HepG2 (cell line): ENCODE data around the gene IFITM10. TPM values are rescaled to one million over a fixed set of nuclear protein-coding genes. Genes with fewer than 3 reads are reported as not detected.

ENCODE experiments used
- ATAC-seq: fragments of 200-7000 bp; cut with Tn5 transposase; 3 replicates; pipeline ENCODE4 v1.9.1; 2020; ENCODE audit warnings: mild to moderate bottlenecking, moderate library complexity
- BruUV-seq: library from RNA; stranded (reverse); fragments of 400-500 nt; replicated peaks from 2 replicates; lab custom pipeline; 2021; lab: Mats Ljungman, UMichigan
- CTCF ChIA-PET: fragments of 300-600 bp; formaldehyde crosslinking; extraction: SDS; loops from one replicate; lab custom pipeline; 2021; ENCODE audit warnings: low total read pairs, inconsistent platforms, low intra/inter-chr PET ratio; lab: Yijun Ruan, JAX
- POLR2A ChIA-PET: fragments of 350-600 bp; sonication (Branson Sonifier 250); formaldehyde crosslinking; loops from one replicate; lab custom pipeline; 2020; ENCODE audit warnings: antibody characterized with exemption, inconsistent platforms; lab: Yijun Ruan, JAX
- DNase-seq: peaks from one replicate; pipeline ENCODE4 v3.0.0-alpha.2; 2015; ENCODE audit warnings: low spot score
- FAIRE-seq: peaks from 3 replicates; lab custom pipeline; 2011; peaks lifted over from hg19 to GRCh38; lab: Jason Lieb, UNC
- H2AFZ ChIP-seq: one replicate; pipeline ENCODE4 v1.6.1; 2011; ENCODE audit warnings: low read length, inconsistent platforms
- H3K27ac ChIP-seq: fragments of 300-600 bp; 3 replicates; pipeline ENCODE4 v1.8.0; 2011; ENCODE audit warnings: mixed run types, mild to moderate bottlenecking, mixed read lengths, low read length, inconsistent platforms; ENCODE audit not compliant: insufficient read depth; ENCODE audit errors: extremely low read length
- H3K27me3 ChIP-seq, 2 experiments: fragments of 200-600 bp in 1 of 2; 2 replicates in 1 of 2; 3 replicates in 1 of 2; pipeline versions ENCODE4 v1.6.0 to v1.8.0; 2011; ENCODE audit warnings: low read length in 2 of 2, mild to moderate bottlenecking in 2 of 2, moderate library complexity in 2 of 2, inconsistent platforms in 1 of 2; ENCODE audit not compliant: insufficient read depth in 2 of 2, control insufficient read depth in 1 of 2
- H3K36me3 ChIP-seq, 2 experiments: fragments of 200-600 bp in 1 of 2; replicated peaks in 1 of 2; 2 replicates in 1 of 2; 3 replicates in 1 of 2; pipeline versions ENCODE4 v1.5.1 to v1.8.0; 2011; ENCODE audit warnings: low read length in 2 of 2, inconsistent platforms in 1 of 2; ENCODE audit not compliant: insufficient read depth in 2 of 2, control insufficient read depth in 1 of 2
- H3K4me1 ChIP-seq: 2 replicates; pipeline ENCODE4 v1.5.1; 2012; ENCODE audit warnings: low read length, inconsistent platforms; ENCODE audit not compliant: insufficient read depth
- H3K4me2 ChIP-seq: 2 replicates; pipeline ENCODE4 v1.6.0; 2011; ENCODE audit warnings: low read depth, low read length, inconsistent platforms
- H3K4me3 ChIP-seq, 3 experiments: fragments of 200-600 bp in 1 of 3; sonication (generic), shearing (Covaris generic) in 1 of 3; replicated peaks in 1 of 3; 2 replicates each; pipeline ENCODE4 v1.5.1; 2011 to 2016; ENCODE audit warnings: low read length in 3 of 3, inconsistent platforms in 2 of 3, low read depth in 2 of 3, mild to moderate bottlenecking in 2 of 3, control low read depth in 1 of 3, mixed read lengths in 1 of 3; ENCODE audit not compliant: insufficient read depth in 1 of 3
- H3K79me2 ChIP-seq: one replicate; pipeline ENCODE4 v1.6.1; 2011; ENCODE audit warnings: low read length, inconsistent platforms; ENCODE audit not compliant: insufficient read depth
- H3K9ac ChIP-seq: 2 replicates; pipeline ENCODE4 v1.6.0; 2011; ENCODE audit warnings: mild to moderate bottlenecking, low read depth, low read length, inconsistent platforms; ENCODE audit not compliant: insufficient read depth
- H3K9me3 ChIP-seq: 2 replicates; pipeline ENCODE4 v1.5.1; 2012; ENCODE audit warnings: mild to moderate bottlenecking, low read length
- H4K20me1 ChIP-seq: 2 replicates; pipeline ENCODE4 v1.6.0; 2011; ENCODE audit warnings: inconsistent platforms, mild to moderate bottlenecking, low read length, moderate library complexity; ENCODE audit not compliant: insufficient read depth
- HOXA9 ChIP-seq: sonication (generic); formaldehyde crosslinking; IDR thresholded peaks from 2 replicates; pipeline ENCODE4 v1.8.1; 2022; ENCODE audit warnings: missing genetic modification reagents, mild to moderate bottlenecking, moderate library complexity, borderline replicate concordance
- PHF21A ChIP-seq: sonication (generic); formaldehyde crosslinking; IDR thresholded peaks from 2 replicates; pipeline ENCODE4 v1.5.0; 2020; ENCODE audit warnings: mild to moderate bottlenecking, missing genetic modification reagents
- RBM22 ChIP-seq: fragments of 200-400 bp; formaldehyde crosslinking; optimal IDR thresholded peaks from 2 replicates; pipeline ENCODE3; 2017; ENCODE audit warnings: mild to moderate bottlenecking, low read length, moderate library complexity
- SAP130 ChIP-seq: IDR thresholded peaks from 2 replicates; pipeline ENCODE4 v1.6.1; 2016; ENCODE audit warnings: low read depth
- SP2 ChIP-seq: sonication (generic); formaldehyde crosslinking; IDR thresholded peaks from 2 replicates; pipeline ENCODE4 v1.5.1; 2020; ENCODE audit warnings: mild to moderate bottlenecking, missing genetic modification reagents
- TAF15 ChIP-seq: fragments of 200-400 bp; formaldehyde crosslinking; IDR thresholded peaks from one replicate; pipeline ENCODE4 v1.6.1; 2018; ENCODE audit warnings: mild to moderate bottlenecking, low read depth, low read length; ENCODE audit not compliant: poor library complexity, severe bottlenecking
- ZBTB1 ChIP-seq: sonication (generic); formaldehyde crosslinking; IDR thresholded peaks from 2 replicates; pipeline ENCODE4 v1.4.0; 2020; ENCODE audit warnings: missing genetic modification reagents, borderline replicate concordance
- ZNF292 ChIP-seq: sonication (generic); formaldehyde crosslinking; IDR thresholded peaks from 2 replicates; pipeline ENCODE4 v1.8.1; 2022; ENCODE audit warnings: mild to moderate bottlenecking, low read depth, missing genetic modification reagents, borderline replicate concordance
- ZNF326 ChIP-seq: sonication (generic); formaldehyde crosslinking; IDR thresholded peaks from 2 replicates; pipeline ENCODE4 v1.4.0; 2020; ENCODE audit warnings: missing genetic modification reagents, borderline replicate concordance
- ZNF569 ChIP-seq: sonication (generic); formaldehyde crosslinking; IDR thresholded peaks from 2 replicates; pipeline ENCODE4 v1.5.0; 2020; ENCODE audit warnings: mild to moderate bottlenecking, missing genetic modification reagents, moderate library complexity, borderline replicate concordance
- ZNF7 ChIP-seq: IDR thresholded peaks from 2 replicates; pipeline ENCODE4 v1.6.1; 2016; ENCODE audit warnings: missing biosample characterization, missing genetic modification reagents
- ZNF775 ChIP-seq: sonication (generic); formaldehyde crosslinking; IDR thresholded peaks from 2 replicates; pipeline ENCODE4 v1.4.0; 2020; ENCODE audit warnings: missing genetic modification reagents, mild to moderate bottlenecking, moderate library complexity, borderline replicate concordance
- WGBS: methylation state at CpG from one replicate; pipeline ENCODE4 v1.1.6; 2017; ENCODE audit warnings: low lambda C conversion rate; 5-methylcytosine and 5-hydroxymethylcytosine counted together
- in situ Hi-C: cut with HindIII; loops from 2 replicates; pipeline ENCODE4 v1.10.0; 2017; ENCODE audit warnings: low pct_unique_long_range_greater_than_20kb; ENCODE audit not compliant: extremely low pct_ligation_motif_present
- intact Hi-C: fragments of 100-400 bp; cut with micrococcal nuclease; formaldehyde crosslinking; loops from one replicate; pipeline ENCODE4 v1.10.0; 2022; ENCODE audit not compliant: unreplicated experiment
- polyA plus RNA-seq, 8 experiments: library from polyadenylated mRNA; depleted of rRNA in 3 of 8; stranded (reverse) in 7 of 8; unstranded in 1 of 8; fragments of >200 nt; fragmentation: Illumina TruSeq in 4 of 8; extraction: Trizol in 4 of 8; gene quantifications; 2 replicates each; pipeline versions ENCODE4 v1.2.1 to v1.2.3, GENCODE V29; 2011 to 2016; ENCODE audit warnings: low read depth in 4 of 8, missing spikeins in 1 of 8, mixed read lengths in 1 of 8; ENCODE audit not compliant: insufficient read depth in 1 of 8
- total RNA-seq, 5 experiments: library from RNA; depleted of rRNA; stranded (reverse); fragments of >200 nt; fragmentation: Illumina TruSeq; extraction: Trizol; gene quantifications; 2 replicates each; pipeline ENCODE4 v1.2.3, GENCODE V29; 2016; ENCODE audit warnings: low read depth in 1 of 5
- TF ChIP-seq, protein P1 (sequence below): sonication (generic); formaldehyde crosslinking; IDR thresholded peaks from 2 replicates; pipeline ENCODE4 v1.4.0; 2020; ENCODE audit warnings: missing genetic modification reagents
- TF ChIP-seq, protein P2 (sequence below): sonication (generic); formaldehyde crosslinking; IDR thresholded peaks from 2 replicates; pipeline ENCODE4 v1.9.0; 2021; ENCODE audit warnings: missing genetic modification reagents, borderline replicate concordance
- TF ChIP-seq, protein P3 (sequence below): sonication (generic); formaldehyde crosslinking; IDR thresholded peaks from 2 replicates; pipeline ENCODE4 v1.4.0; 2020; ENCODE audit warnings: missing genetic modification reagents
- TF ChIP-seq, protein P4 (sequence below): IDR thresholded peaks from 2 replicates; pipeline ENCODE4 v1.6.1; 2016; ENCODE audit warnings: missing genetic modification reagents, missing compliant biosample characterization

The IFITM10 gene
- total and polyA plus RNA-seq, 2 of the 13 experiments (the other 11 are each of a cell fraction or from before 2014, with no cell fraction given): 0.09 to 0.13 TPM

DNA sequence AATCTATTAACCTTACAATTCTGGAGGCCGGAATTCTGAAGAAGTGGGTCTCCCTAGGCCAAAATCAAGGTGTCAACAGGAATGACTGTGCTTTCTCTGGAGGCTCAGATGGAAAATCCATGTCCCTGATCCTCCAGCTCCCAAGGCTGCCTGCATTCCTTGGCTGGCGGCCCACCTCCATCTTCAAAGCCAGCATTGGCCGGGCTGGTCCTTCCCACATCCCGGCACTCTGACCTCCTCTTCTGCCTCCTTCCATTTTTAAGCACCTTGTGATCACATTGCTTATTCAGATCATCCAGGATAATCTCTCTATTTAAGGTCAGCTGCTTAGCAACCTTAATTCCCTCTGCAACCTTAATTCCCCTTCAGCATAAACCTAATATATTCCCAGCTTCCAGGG, 36.1 kb upstream of the IFITM10 start (continued):
- TF ChIP-seq ZNF326 (CRISPR knock-in tag) (no peak), ZNF7 (CRISPR knock-in tag) (no peak)
- TF ChIP-seq, protein P1, sequence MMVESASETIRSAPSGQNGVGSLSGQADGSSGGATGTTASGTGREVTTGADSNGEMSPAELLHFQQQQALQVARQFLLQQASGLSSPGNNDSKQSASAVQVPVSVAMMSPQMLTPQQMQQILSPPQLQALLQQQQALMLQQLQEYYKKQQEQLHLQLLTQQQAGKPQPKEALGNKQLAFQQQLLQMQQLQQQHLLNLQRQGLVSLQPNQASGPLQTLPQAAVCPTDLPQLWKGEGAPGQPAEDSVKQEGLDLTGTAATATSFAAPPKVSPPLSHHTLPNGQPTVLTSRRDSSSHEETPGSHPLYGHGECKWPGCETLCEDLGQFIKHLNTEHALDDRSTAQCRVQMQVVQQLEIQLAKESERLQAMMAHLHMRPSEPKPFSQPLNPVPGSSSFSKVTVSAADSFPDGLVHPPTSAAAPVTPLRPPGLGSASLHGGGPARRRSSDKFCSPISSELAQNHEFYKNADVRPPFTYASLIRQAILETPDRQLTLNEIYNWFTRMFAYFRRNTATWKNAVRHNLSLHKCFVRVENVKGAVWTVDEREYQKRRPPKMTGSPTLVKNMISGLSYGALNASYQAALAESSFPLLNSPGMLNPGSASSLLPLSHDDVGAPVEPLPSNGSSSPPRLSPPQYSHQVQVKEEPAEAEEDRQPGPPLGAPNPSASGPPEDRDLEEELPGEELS (CRISPR knock-in tag): no peak
- TF ChIP-seq, protein P2, sequence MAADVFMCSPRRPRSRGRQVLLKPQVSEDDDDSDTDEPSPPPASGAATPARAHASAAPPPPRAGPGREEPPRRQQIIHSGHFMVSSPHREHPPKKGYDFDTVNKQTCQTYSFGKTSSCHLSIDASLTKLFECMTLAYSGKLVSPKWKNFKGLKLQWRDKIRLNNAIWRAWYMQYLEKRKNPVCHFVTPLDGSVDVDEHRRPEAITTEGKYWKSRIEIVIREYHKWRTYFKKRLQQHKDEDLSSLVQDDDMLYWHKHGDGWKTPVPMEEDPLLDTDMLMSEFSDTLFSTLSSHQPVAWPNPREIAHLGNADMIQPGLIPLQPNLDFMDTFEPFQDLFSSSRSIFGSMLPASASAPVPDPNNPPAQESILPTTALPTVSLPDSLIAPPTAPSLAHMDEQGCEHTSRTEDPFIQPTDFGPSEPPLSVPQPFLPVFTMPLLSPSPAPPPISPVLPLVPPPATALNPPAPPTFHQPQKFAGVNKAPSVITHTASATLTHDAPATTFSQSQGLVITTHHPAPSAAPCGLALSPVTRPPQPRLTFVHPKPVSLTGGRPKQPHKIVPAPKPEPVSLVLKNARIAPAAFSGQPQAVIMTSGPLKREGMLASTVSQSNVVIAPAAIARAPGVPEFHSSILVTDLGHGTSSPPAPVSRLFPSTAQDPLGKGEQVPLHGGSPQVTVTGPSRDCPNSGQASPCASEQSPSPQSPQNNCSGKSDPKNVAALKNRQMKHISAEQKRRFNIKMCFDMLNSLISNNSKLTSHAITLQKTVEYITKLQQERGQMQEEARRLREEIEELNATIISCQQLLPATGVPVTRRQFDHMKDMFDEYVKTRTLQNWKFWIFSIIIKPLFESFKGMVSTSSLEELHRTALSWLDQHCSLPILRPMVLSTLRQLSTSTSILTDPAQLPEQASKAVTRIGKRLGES: no peak

DNA sequence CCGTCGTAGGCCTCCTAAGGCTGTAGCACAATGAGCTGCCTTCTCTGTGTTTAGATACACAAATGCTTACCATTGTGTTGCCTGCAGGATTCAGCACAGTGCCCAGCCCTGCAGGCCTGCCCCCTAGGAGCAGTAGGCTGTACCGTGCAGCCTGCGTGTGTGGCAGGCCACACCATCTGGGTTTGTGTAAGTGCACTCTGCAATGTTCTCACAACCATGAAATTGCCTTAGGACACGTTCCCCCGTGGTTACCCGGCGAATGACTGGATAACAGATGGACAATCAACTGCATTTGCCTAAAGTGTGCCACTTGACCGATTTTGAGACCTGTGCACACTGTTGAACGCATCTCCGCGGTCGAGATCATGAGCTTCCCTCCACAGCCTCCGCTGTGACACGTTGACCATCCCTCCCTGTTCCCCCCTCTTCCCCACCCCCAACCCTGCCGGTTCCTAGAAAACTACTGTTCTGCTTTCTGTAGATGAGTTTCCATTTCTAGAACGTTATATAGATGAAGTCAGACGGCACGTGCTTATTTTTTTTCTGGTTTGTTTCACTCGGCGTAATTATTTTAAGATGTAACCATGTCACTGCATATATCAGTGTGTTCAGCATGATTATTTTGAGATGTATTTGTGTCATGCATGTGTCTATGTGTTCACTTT, 35.5 kb upstream of the IFITM10 start:
- POLR2A ChIA-PET: no interaction called here
- no TSS peak for BruUV-seq
- in situ Hi-C loops (no loop called here), intact Hi-C loops (no loop called here)
- Histone ChIP-seq H3K79me2 (no peaks in the 10 kb centered on the region), H4K20me1 (no peaks in the 10 kb centered on the region), H3K4me3 (no peak overlapping the region), H3K27me3 (peaks cover 15 to 63% of the 10 kb centered on the region in 2 experiments), H3K4me2 (no peak overlapping the region), H3K9ac (no peak overlapping the region), H2AFZ (no peak overlapping the region), H3K27ac (no peak overlapping the region), H3K36me3 (no peaks in the 10 kb centered on the region), H3K4me1 (peaks cover 27% of the 10 kb centered on the region), H3K9me3 (no peaks in the 10 kb centered on the region)
- FAIRE-seq (no peak), ATAC-seq (peak; percentile 26), DNase-seq (no peak)
- CTCF ChIA-PET: no interaction called here
- WGBS: 52% methylated on average over 11 of the region's 21 CpGs
- no peak for TF ChIP-seq ZNF569 (CRISPR knock-in tag)
- TF ChIP-seq ZNF775 (CRISPR knock-in tag): no peak
- TF ChIP-seq SAP130 (CRISPR knock-in tag): no peak
- no peak for TF ChIP-seq RBM22
- no peak for TF ChIP-seq PHF21A (CRISPR knock-in tag)
- TF ChIP-seq, protein P3, sequence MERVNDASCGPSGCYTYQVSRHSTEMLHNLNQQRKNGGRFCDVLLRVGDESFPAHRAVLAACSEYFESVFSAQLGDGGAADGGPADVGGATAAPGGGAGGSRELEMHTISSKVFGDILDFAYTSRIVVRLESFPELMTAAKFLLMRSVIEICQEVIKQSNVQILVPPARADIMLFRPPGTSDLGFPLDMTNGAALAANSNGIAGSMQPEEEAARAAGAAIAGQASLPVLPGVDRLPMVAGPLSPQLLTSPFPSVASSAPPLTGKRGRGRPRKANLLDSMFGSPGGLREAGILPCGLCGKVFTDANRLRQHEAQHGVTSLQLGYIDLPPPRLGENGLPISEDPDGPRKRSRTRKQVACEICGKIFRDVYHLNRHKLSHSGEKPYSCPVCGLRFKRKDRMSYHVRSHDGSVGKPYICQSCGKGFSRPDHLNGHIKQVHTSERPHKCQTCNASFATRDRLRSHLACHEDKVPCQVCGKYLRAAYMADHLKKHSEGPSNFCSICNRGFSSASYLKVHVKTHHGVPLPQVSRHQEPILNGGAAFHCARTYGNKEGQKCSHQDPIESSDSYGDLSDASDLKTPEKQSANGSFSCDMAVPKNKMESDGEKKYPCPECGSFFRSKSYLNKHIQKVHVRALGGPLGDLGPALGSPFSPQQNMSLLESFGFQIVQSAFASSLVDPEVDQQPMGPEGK: no peak
- no peak for TF ChIP-seq TAF15
- TF ChIP-seq, protein P4, sequence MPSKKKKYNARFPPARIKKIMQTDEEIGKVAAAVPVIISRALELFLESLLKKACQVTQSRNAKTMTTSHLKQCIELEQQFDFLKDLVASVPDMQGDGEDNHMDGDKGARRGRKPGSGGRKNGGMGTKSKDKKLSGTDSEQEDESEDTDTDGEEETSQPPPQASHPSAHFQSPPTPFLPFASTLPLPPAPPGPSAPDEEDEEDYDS (CRISPR knock-in tag): no peak
- no peak for TF ChIP-seq ZNF292 (CRISPR knock-in tag)
- no peak for TF ChIP-seq ZBTB1
- TF ChIP-seq SP2 (CRISPR knock-in tag): no peak
- no peak for TF ChIP-seq HOXA9 (CRISPR knock-in tag)
